Subcutaneous abdominal adipose tissue (tissue), 5 donors: Measurements from ENCODE around the gene ITIH2.
"Not testable (repeated sequence)": the region's sequence is repeated elsewhere in the genome, so short reads cannot be mapped to it uniquely, and the experiment has no call there.

Experiments used
- H3K27ac ChIP-seq: one replicate; pipeline ENCODE4 v1.7.0; 2013; ENCODE audit warnings: low read depth, mild to moderate bottlenecking, inconsistent platforms, low read length, moderate library complexity
- H3K27me3 ChIP-seq, 5 donors: one replicate each; pipeline ENCODE4 v1.7.0; 2013; ENCODE audit warnings: low read length in 5 of 5, inconsistent platforms in 1 of 5; ENCODE audit not compliant: control insufficient read depth in 5 of 5, insufficient read depth in 4 of 5
- H3K36me3 ChIP-seq, 5 donors: one replicate each; pipeline ENCODE4 v1.7.0; 2013; ENCODE audit warnings: low read length in 5 of 5; ENCODE audit not compliant: control insufficient read depth in 5 of 5, insufficient read depth in 5 of 5
- H3K4me1 ChIP-seq, 5 donors: one replicate each; pipeline ENCODE4 v1.7.0; 2013; ENCODE audit warnings: low read length in 5 of 5, mild to moderate bottlenecking in 3 of 5, moderate library complexity in 1 of 5; ENCODE audit not compliant: control insufficient read depth in 5 of 5, insufficient read depth in 5 of 5
- H3K4me3 ChIP-seq, 5 donors: one replicate each; pipeline ENCODE4 v1.7.0; 2013; ENCODE audit warnings: low read length in 5 of 5, low read depth in 1 of 5
- H3K9ac ChIP-seq, 5 donors: one replicate each; pipeline ENCODE4 v1.7.0; 2013; ENCODE audit warnings: low read length in 5 of 5, mild to moderate bottlenecking in 4 of 5, moderate library complexity in 3 of 5
- H3K9me3 ChIP-seq, 5 donors: one replicate each; pipeline ENCODE4 v1.7.0; 2013; ENCODE audit warnings: low read length in 5 of 5; ENCODE audit not compliant: control insufficient read depth in 5 of 5
- donor health status: healthy.
- donor health status: healthy.
- donor health status: healthy.
- donor health status: healthy.
- donor health status: healthy.

ITIH2 gene, protein sequence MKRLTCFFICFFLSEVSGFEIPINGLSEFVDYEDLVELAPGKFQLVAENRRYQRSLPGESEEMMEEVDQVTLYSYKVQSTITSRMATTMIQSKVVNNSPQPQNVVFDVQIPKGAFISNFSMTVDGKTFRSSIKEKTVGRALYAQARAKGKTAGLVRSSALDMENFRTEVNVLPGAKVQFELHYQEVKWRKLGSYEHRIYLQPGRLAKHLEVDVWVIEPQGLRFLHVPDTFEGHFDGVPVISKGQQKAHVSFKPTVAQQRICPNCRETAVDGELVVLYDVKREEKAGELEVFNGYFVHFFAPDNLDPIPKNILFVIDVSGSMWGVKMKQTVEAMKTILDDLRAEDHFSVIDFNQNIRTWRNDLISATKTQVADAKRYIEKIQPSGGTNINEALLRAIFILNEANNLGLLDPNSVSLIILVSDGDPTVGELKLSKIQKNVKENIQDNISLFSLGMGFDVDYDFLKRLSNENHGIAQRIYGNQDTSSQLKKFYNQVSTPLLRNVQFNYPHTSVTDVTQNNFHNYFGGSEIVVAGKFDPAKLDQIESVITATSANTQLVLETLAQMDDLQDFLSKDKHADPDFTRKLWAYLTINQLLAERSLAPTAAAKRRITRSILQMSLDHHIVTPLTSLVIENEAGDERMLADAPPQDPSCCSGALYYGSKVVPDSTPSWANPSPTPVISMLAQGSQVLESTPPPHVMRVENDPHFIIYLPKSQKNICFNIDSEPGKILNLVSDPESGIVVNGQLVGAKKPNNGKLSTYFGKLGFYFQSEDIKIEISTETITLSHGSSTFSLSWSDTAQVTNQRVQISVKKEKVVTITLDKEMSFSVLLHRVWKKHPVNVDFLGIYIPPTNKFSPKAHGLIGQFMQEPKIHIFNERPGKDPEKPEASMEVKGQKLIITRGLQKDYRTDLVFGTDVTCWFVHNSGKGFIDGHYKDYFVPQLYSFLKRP

DNA sequence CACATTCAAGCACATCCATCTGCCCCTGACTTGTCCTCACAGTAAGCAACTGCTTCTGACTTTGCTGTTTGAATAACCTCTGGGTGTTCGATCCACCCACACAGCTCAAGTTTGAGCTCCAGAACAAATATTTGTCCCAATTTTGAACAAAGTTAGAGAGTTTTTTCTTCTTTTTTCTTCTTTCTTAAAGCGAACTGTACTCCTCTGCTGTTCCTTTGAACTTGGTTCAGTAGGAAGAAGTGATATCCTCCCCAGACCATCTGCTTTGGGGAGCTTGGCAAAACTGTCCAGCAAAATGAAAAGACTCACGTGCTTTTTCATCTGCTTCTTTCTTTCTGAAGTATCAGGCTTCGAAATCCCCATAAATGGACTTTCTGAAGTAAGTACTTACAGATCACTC lies at the start of gene ITIH2:
Gene ITIH2 (plus strand): TSS at position 177 of the 400 bp plus-strand sequence. CDS start 119 bp downstream, at position 296.
- H3K9me3 ChIP-seq: no peaks in the 10 kb centered on the region
- H3K27me3 ChIP-seq: peaks cover 0 to 19% (median 11%) of the 10 kb centered on the region in 5 donors
- no peaks in the 10 kb centered on the region for H3K4me1 ChIP-seq
- H3K4me3 ChIP-seq: no peak within 1 kb of the TSS
- H3K36me3 ChIP-seq: no peaks in the 10 kb centered on the region
- H3K9ac ChIP-seq: no peak within 1 kb of the TSS
- H3K27ac ChIP-seq: no peak within 1 kb of the TSS

- Histone ChIP-seq H3K27ac (peak overlapping the region; percentile 59), H3K36me3 (peaks cover 6 to 14% (median 9%) of the 10 kb centered on the region in 5 donors), H3K4me1 (peaks cover 0 to 51% (median 41%) of the 10 kb centered on the region in 5 donors)
- H3K9ac ChIP-seq, H3K9me3 ChIP-seq, H3K27me3 ChIP-seq, H3K4me3 ChIP-seq: not testable (repeated sequence)
These were observed 46.0 kb upstream of the ITIH2 start for GRCh38 chr10:7657079-7657478.

- peak overlapping the region; percentile 59 for H3K27ac ChIP-seq
- peaks cover 6 to 13% (median 7%) of the 10 kb centered on the region in 5 donors for H3K36me3 ChIP-seq
- peaks cover 4 to 54% (median 46%) of the 10 kb centered on the region in 5 donors for H3K4me1 ChIP-seq
- peak overlapping the region in 1 of 5 donors; percentile 13 for H3K9ac ChIP-seq
- peaks cover 0 to 3% (median 0%) of the 10 kb centered on the region in 5 donors for H3K27me3 ChIP-seq
- H3K4me3 ChIP-seq: no peak overlapping the region
- H3K9me3 ChIP-seq: peaks cover 0 to 2% (median 0%) of the 10 kb centered on the region in 5 donors
These were observed 45.6 kb upstream of the ITIH2 start for GRCh38 chr10:7657552-7657951.

DNA sequence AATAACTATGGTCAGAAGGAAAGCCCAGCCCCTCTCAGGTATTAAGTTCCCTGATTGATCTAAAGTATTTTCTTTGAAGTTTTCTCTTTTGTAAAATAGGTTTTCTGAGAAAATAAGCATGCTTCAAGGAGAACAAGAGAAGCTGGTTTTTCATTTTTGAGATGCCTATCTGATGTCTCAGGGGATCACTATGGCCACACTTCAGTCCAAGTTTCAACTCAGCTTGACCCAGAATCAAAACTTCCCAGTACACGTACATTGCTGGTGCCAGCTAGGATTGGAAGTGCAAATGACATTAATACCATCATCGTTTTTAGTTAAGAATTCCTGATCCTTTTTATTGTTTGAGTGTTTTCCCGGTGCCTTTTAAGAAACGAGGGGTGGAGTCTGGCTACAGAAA lies 43.6 kb upstream of the ITIH2 start:
- H3K27ac ChIP-seq: peak overlapping the region; percentile 59
- H3K36me3 ChIP-seq: peaks cover under 1 to 5% (median 2%) of the 10 kb centered on the region in 5 donors
- peaks cover 0 to 2% (median 0%) of the 10 kb centered on the region in 5 donors for H3K9me3 ChIP-seq
- H3K4me3 ChIP-seq: no peak overlapping the region
- peaks cover 5 to 74% (median 64%) of the 10 kb centered on the region in 5 donors for H3K4me1 ChIP-seq
- H3K9ac ChIP-seq: peak overlapping the region in 1 of 5 donors; percentile 52
- H3K27me3 ChIP-seq: peaks cover 0 to 4% (median 0%) of the 10 kb centered on the region in 5 donors

- H3K36me3 ChIP-seq: peaks cover 0 to 3% (median 0%) of the 10 kb centered on the region in 5 donors
- H3K9me3 ChIP-seq: peaks cover 0 to 2% (median 0%) of the 10 kb centered on the region in 5 donors
- peaks cover 5 to 76% (median 69%) of the 10 kb centered on the region in 5 donors for H3K4me1 ChIP-seq
- H3K27ac ChIP-seq: peak overlapping the region; percentile 76
- peak overlapping the region in 2 of 5 donors; percentile 29 to 66 for H3K9ac ChIP-seq
- H3K27me3 ChIP-seq: peaks cover 0 to 4% (median 0%) of the 10 kb centered on the region in 5 donors
- H3K4me3 ChIP-seq: peak overlapping the region in 4 of 5 donors; percentile 21 to 29 (median 24)
These were observed 40.6 kb upstream of the ITIH2 start for GRCh38 chr10:7662522-7662921.

GRCh38 chr10:7664707-7665106 lies 38.4 kb upstream of the ITIH2 start:
- H3K9ac ChIP-seq: peak overlapping the region; percentile 7 to 91 (median 79)
- peaks cover 0 to 6% (median 0%) of the 10 kb centered on the region in 5 donors for H3K27me3 ChIP-seq
- H3K4me3 ChIP-seq: peak overlapping the region; percentile 80 to 96 (median 88)
- H3K27ac ChIP-seq: peak overlapping the region; percentile 84
- peaks cover 0 to 3% (median 0%) of the 10 kb centered on the region in 5 donors for H3K36me3 ChIP-seq
- H3K4me1 ChIP-seq: peaks cover 5 to 64% (median 59%) of the 10 kb centered on the region in 5 donors
- H3K9me3 ChIP-seq: peaks cover 0 to 2% (median 0%) of the 10 kb centered on the region in 5 donors

- peak overlapping the region; percentile 80 to 96 (median 88) for H3K4me3 ChIP-seq
- peaks cover 0 to 2% (median 0%) of the 10 kb centered on the region in 5 donors for H3K9me3 ChIP-seq
- peaks cover 0 to 6% (median 0%) of the 10 kb centered on the region in 5 donors for H3K27me3 ChIP-seq
- H3K36me3 ChIP-seq: peaks cover 0 to under 1% (median 0%) of the 10 kb centered on the region in 5 donors
- H3K4me1 ChIP-seq: peaks cover 5 to 55% (median 50%) of the 10 kb centered on the region in 5 donors
- H3K9ac ChIP-seq: peak overlapping the region; percentile 74 to 91 (median 85)
- peak overlapping the region; percentile 84 for H3K27ac ChIP-seq
These were observed 37.3 kb upstream of the ITIH2 start for GRCh38 chr10:7665767-7666166.

DNA sequence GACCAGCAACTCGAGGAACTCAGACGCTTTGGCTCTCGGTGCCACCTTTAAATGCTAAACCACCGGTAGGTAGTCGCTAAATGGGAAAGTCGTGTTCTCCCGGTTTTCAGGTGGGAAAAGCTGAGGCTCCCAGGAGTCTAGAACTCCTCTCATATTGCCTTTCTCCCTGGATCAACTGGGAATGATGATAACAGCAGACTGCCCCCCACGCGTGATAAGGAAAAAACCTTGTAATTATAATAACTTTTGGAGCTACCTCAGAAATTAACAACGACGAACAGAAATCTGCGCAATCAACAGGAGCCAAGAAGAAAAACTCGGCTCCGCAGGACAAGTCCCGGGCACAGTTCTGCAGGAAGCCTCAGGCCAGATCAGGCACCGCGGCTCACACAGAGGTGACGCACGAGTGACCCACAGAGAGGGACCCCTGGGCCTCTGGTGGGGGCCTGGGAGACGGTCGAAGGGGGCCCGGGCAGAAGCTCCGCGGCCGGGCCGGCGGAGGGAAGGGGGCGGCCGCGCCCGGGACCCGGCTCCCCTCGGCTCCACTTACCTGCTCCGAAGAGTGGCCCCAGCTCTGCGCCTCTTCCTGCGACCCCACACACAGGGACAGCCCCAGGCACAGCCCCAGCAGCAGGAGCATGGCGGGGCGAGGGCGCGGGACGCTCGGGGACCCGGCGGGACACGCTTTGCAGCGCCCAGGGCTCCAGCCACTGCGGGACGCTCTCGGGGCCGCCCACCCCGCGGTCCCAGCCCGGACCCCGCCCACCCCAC lies 36.7 kb upstream of the ITIH2 start, which contains the start of gene ITIH5:
Gene ITIH5 (minus strand): TSS at position 714 of the 771 bp plus-strand sequence. CDS start 74 bp downstream, at position 640.
- Histone ChIP-seq H3K27me3 (peaks cover 0 to 6% (median 0%) of the 10 kb centered on the region in 5 donors), H3K9ac (peak within 1 kb of the TSS; percentile 74 to 91 (median 85))

More for the DNA sequence above, 36.7 kb upstream of the ITIH2 start, which contains the start of gene ITIH5:
- peaks cover 5 to 50% (median 47%) of the 10 kb centered on the region in 5 donors for H3K4me1 ChIP-seq
- H3K27ac ChIP-seq: peak within 1 kb of the TSS; percentile 84
- peaks cover 0 to 2% (median 0%) of the 10 kb centered on the region in 5 donors for H3K9me3 ChIP-seq
- no peaks in the 10 kb centered on the region for H3K36me3 ChIP-seq
- peak within 1 kb of the TSS; percentile 80 to 96 (median 88) for H3K4me3 ChIP-seq
